Measurements from ENCODE around the gene KLHL2. TPM values are rescaled to one million over a fixed set of nuclear protein-coding genes. Genes with fewer than 3 reads are reported as not detected.

KLHL2 gene
- total RNA-seq, 1 donor from 2014 or later: 22.1 TPM

DNA sequence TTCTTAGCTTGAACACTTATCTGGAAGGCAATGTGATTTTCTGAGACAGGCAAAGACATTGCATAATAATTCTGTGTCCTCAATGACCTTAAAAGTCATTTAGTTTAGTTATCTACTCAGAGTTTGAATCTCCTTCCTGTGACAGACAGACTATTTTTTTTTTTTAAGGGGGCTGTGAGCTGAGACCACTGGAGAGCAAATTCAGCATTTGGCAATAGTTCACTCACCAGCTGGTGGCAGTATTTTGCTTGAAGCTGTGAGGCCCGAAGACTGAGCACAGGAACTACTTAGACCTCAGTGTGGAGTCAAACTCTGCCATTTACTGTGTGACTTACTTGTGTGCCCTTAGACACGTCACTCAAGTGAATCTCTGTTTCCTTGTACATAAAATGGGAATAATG is 148.5 kb downstream of the KLHL2 start:
- TF ChIP-seq CTCF (IDR thresholded peaks at IDR 0.05; ENCODE audit: unreplicated experiment): peak; percentile 55
- peaks cover 4% of the 10 kb centered on the region for H3K9me3 Mint-ChIP-seq (ENCODE audit: low read depth)
- no peak for DNase-seq (ENCODE audit: low spot score, unreplicated experiment)
- no peak overlapping the region for H3K4me3 Mint-ChIP-seq (ENCODE audit: low read depth)
- no peaks in the 10 kb centered on the region for H3K27me3 Mint-ChIP-seq
- H3K4me1 Mint-ChIP-seq (ENCODE audit: low read depth): peaks cover 4% of the 10 kb centered on the region
- H3K27ac Mint-ChIP-seq: no peak overlapping the region
- H3K36me3 Mint-ChIP-seq (ENCODE audit: insufficient read depth): no peaks in the 10 kb centered on the region

DNA sequence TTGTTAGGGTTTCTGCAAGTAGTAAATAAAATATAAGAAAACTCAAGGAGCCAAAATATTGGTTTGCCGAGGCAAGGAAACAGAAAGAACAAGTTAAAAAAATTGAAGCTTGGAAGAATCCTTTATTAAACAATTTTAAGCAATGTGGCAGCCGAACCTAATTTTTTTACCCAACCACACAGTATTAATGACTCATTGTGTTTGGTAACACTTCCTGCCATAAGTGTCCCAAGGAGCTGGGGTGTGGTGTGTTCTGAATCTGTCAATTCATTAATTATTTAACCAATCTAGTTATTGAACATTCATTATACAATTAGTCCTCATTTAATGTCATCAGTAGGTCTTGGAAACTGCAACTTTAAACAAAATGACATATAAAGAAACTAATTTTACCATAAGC is 152.1 kb downstream of the KLHL2 start:
- Mint-ChIP-seq H3K36me3 (ENCODE audit: insufficient read depth) (no peaks in the 10 kb centered on the region), H3K27me3 (peaks cover 5% of the 10 kb centered on the region), H3K27ac (no peak overlapping the region), H3K9me3 (ENCODE audit: low read depth) (no peaks in the 10 kb centered on the region), H3K4me1 (ENCODE audit: low read depth) (peaks cover 4% of the 10 kb centered on the region), H3K4me3 (ENCODE audit: low read depth) (no peak overlapping the region)
- DNase-seq (ENCODE audit: low spot score, unreplicated experiment): no peak
- TF ChIP-seq CTCF (IDR thresholded peaks at IDR 0.05; ENCODE audit: unreplicated experiment): no peak

GRCh38 chr4:165360041-165360695 is 152.8 kb downstream of the KLHL2 start:
- peaks cover 5% of the 10 kb centered on the region for H3K27me3 Mint-ChIP-seq
- H3K9me3 Mint-ChIP-seq (ENCODE audit: low read depth): no peaks in the 10 kb centered on the region
- no peak for TF ChIP-seq CTCF (IDR thresholded peaks at IDR 0.05; ENCODE audit: unreplicated experiment)
- H3K27ac Mint-ChIP-seq: no peak overlapping the region
- no peaks in the 10 kb centered on the region for H3K36me3 Mint-ChIP-seq (ENCODE audit: insufficient read depth)
- H3K4me1 Mint-ChIP-seq (ENCODE audit: low read depth): peaks cover 4% of the 10 kb centered on the region
- no peak for DNase-seq (ENCODE audit: low spot score, unreplicated experiment)
- H3K4me3 Mint-ChIP-seq (ENCODE audit: low read depth): no peak overlapping the region

DNA sequence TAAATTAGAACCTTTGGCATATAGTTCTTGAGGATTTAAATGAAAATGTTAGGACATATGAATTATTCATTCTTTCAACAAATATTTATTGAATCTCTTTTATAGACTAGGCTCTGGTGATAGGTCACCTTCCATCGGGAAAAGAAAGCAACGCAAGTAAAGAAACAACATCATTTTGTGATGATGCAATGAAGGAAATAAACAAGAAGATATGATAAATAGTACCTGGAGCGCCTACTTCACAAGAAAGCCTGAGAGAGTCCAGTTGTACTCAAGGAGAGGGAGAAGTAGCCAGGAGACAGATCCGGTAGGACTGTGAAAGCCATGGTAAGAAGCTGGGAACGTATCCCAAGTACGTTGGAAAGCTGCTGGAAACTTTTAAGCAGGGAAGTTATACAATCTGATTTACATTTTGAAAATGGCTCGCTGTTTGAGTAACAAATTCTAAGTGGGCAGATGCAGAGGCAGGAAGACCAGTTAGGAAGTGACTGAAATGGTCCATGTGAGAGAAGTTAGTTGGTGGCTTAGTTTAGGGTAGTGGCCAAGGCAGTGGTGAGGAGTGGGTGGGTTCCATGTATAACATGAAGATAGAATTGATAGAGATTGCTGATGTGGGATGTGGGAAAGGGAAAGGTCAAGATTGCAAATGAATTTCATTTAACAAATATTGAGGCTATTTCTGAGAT is 153.8 kb downstream of the KLHL2 start:
- Mint-ChIP-seq H3K36me3 (ENCODE audit: insufficient read depth) (no peaks in the 10 kb centered on the region), H3K4me3 (ENCODE audit: low read depth) (no peak overlapping the region), H3K4me1 (ENCODE audit: low read depth) (peaks cover 4% of the 10 kb centered on the region), H3K9me3 (ENCODE audit: low read depth) (no peaks in the 10 kb centered on the region), H3K27ac (no peak overlapping the region), H3K27me3 (peaks cover 5% of the 10 kb centered on the region)
- no peak for TF ChIP-seq CTCF (IDR thresholded peaks at IDR 0.05; ENCODE audit: unreplicated experiment)
- DNase-seq (ENCODE audit: low spot score, unreplicated experiment): no peak

- Mint-ChIP-seq H3K36me3 (ENCODE audit: insufficient read depth) (no peaks in the 10 kb centered on the region), H3K9me3 (ENCODE audit: low read depth) (no peaks in the 10 kb centered on the region), H3K27ac (no peak overlapping the region), H3K4me1 (ENCODE audit: low read depth) (peaks cover 4% of the 10 kb centered on the region), H3K4me3 (ENCODE audit: low read depth) (no peak overlapping the region), H3K27me3 (peaks cover 5% of the 10 kb centered on the region)
- no peak for TF ChIP-seq CTCF (IDR thresholded peaks at IDR 0.05; ENCODE audit: unreplicated experiment)
- DNase-seq (ENCODE audit: low spot score, unreplicated experiment): no peak
These were observed 154.4 kb downstream of the KLHL2 start for GRCh38 chr4:165361810-165362209.
